SJSA1 (cell line): ENCODE results near the gene CDNF. TPM values are rescaled to one million over a fixed set of nuclear protein-coding genes. Genes with fewer than 3 reads are reported as not detected.

ENCODE experiments used
- DNase-seq, 2 experiments: peaks; one replicate each; pipeline ENCODE4 v3.0.0-alpha.2; 2015 to 2020; ENCODE audit warnings: low spot score in 2 of 2, low read depth in 1 of 2
- H3K27ac ChIP-seq: fragments of 250-450 bp; sonication (Bioruptor Pico); 2 replicates; pipeline ENCODE4 v1.5.1; 2020; ENCODE audit warnings: mild to moderate bottlenecking, moderate library complexity
- H3K27me3 ChIP-seq: fragments of 250-450 bp; sonication (Bioruptor Pico); replicated peaks from 2 replicates; pipeline ENCODE4 v1.5.1; 2020; ENCODE audit warnings: mild to moderate bottlenecking, moderate library complexity
- H3K36me3 ChIP-seq: fragments of 250-450 bp; sonication (Bioruptor Pico); 2 replicates; pipeline ENCODE4 v1.5.1; 2020; ENCODE audit warnings: mild to moderate bottlenecking
- H3K4me1 ChIP-seq: fragments of 250-450 bp; sonication (Bioruptor Pico); replicated peaks from 2 replicates; pipeline ENCODE4 v1.6.1; 2021; ENCODE audit warnings: mild to moderate bottlenecking
- H3K4me3 ChIP-seq: fragments of 250-450 bp; sonication (Bioruptor Pico); 2 replicates; pipeline ENCODE4 v1.5.1; 2020; ENCODE audit warnings: mild to moderate bottlenecking
- H3K9me3 ChIP-seq: fragments of 250-450 bp; sonication (Bioruptor Pico); replicated peaks from 2 replicates; pipeline ENCODE4 v1.5.1; 2020; ENCODE audit warnings: mild to moderate bottlenecking
- total RNA-seq: library from RNA; depleted of rRNA; stranded (reverse); fragments of >200 nt; shearing (Covaris generic); gene quantifications from 2 replicates; pipeline ENCODE4 v1.2.3, GENCODE V29; 2014

CDNF gene
- total RNA-seq, 1 experiment from 2014 or later = 0.29 TPM

GRCh38 chr10:14859043-14859442 lies 21.2 kb upstream of the CDNF start:
- Histone ChIP-seq H3K4me1 (no peaks in the 10 kb centered on the region), H3K27me3 (no peaks in the 10 kb centered on the region), H3K27ac (no peak overlapping the region), H3K9me3 (no peaks in the 10 kb centered on the region), H3K36me3 (peaks cover 57% of the 10 kb centered on the region), H3K4me3 (no peak overlapping the region)
- no peak for DNase-seq

- Histone ChIP-seq H3K4me3 (no peak overlapping the region), H3K4me1 (no peaks in the 10 kb centered on the region), H3K36me3 (peaks cover 56% of the 10 kb centered on the region), H3K27me3 (no peaks in the 10 kb centered on the region), H3K27ac (no peak overlapping the region), H3K9me3 (no peaks in the 10 kb centered on the region)
- no peak for DNase-seq
These were observed 20.6 kb upstream of the CDNF start for GRCh38 chr10:14858338-14858960.

DNA sequence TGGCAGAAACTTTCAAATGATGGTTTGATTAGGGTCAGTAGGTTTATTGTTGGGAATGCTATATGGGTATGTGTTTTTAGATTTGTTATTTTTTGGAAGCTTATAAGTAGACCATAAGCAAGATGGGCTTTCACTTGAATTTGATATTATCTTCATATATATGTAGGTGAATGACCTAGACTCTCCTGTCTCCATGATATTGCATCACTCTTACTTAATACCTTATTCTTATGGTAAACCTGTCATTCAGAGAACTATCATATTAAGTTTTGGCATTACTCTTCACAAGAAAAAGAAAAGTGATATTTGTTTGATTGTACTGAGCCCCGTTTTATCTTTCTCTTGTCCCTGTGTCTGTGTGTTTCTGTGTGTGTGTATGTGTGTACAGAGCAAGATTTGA lies 17.6 kb upstream of the CDNF start:
- Histone ChIP-seq H3K27ac (no peak overlapping the region), H3K36me3 (peaks cover 61% of the 10 kb centered on the region), H3K9me3 (no peaks in the 10 kb centered on the region), H3K27me3 (no peaks in the 10 kb centered on the region), H3K4me1 (no peaks in the 10 kb centered on the region), H3K4me3 (no peak overlapping the region)
- no peak for DNase-seq

GRCh38 chr10:14852236-14852635 lies 14.4 kb upstream of the CDNF start:
- no peaks in the 10 kb centered on the region for H3K9me3 ChIP-seq
- DNase-seq = no peak
- H3K4me1 ChIP-seq = no peaks in the 10 kb centered on the region
- H3K27me3 ChIP-seq = no peaks in the 10 kb centered on the region
- no peak overlapping the region for H3K27ac ChIP-seq
- no peak overlapping the region for H3K4me3 ChIP-seq
- H3K36me3 ChIP-seq = peaks cover 66% of the 10 kb centered on the region

DNA sequence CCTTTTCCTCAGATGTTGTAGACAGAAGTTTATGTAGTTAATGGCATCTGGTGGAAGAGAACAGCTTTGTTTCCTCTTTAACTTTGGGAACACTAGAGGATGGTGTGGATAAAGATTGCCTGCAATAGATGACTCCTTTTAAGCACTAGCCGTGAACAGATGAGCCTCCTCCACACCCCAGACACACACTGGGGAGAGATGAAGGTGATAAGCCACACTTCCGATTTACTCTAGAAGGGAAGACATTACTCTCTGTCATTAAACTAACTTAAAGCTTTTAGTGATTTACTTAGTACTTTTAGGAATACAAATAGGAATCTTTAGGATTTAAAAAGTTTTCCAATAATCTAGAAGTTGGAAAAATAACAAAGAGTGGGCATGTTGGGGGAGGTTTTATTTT lies 7.1 kb upstream of the CDNF start:
- H3K4me3 ChIP-seq = no peak overlapping the region
- no peak for DNase-seq
- H3K27ac ChIP-seq = no peak overlapping the region
- H3K9me3 ChIP-seq = no peaks in the 10 kb centered on the region
- H3K27me3 ChIP-seq = no peaks in the 10 kb centered on the region
- H3K36me3 ChIP-seq = peaks cover 87% of the 10 kb centered on the region
- H3K4me1 ChIP-seq = no peaks in the 10 kb centered on the region

DNA sequence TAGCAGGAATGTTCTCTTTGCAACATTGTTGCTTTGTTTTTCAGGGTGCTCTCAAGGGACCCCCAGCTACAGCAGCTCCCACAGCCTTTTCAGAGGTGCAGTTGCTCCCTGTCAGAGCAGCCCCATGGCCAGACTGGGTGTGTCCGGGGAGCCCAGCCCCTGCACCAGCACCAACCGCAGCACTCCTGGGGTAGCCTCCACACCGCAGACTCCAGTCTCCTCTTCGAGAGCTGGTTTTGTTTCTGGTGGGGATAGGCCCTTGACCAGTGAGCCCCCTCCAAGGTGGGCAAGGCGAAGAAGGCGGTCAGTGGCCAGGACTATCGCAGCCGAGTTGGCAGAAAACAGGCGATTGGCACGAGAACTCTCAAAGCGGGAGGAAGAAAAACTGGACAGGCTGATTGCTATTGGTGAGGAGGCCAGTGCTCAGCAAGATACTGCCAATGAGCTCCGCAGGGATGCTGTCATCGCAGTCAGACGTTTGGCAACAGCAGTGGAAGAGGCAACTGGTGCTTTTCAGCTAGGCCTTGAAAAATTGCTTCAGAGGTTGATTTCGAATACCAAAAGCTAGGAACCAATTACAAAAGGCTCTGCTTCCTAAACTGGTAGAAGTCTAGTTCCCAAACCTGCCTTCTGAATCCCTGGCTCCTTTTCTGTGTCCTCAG lies 5.6 kb upstream of the CDNF start:
- H3K27ac ChIP-seq = no peak overlapping the region
- no peaks in the 10 kb centered on the region for H3K9me3 ChIP-seq
- DNase-seq = no peak
- H3K4me1 ChIP-seq = peaks cover 3% of the 10 kb centered on the region; the same call in 1 of the 2 replicates
- no peaks in the 10 kb centered on the region for H3K27me3 ChIP-seq
- peaks cover 84% of the 10 kb centered on the region for H3K36me3 ChIP-seq
- no peak overlapping the region for H3K4me3 ChIP-seq

- Histone ChIP-seq H3K27ac (no peak overlapping the region), H3K4me1 (peaks cover 10% of the 10 kb centered on the region), H3K4me3 (no peak overlapping the region), H3K36me3 (peaks cover 62% of the 10 kb centered on the region), H3K27me3 (no peaks in the 10 kb centered on the region), H3K9me3 (no peaks in the 10 kb centered on the region)
- no peak for DNase-seq
These were observed 2.3 kb upstream of the CDNF start for GRCh38 chr10:14840178-14840577.

GRCh38 chr10:14839305-14839695 lies 1.5 kb upstream of the CDNF start:
- peak overlapping the region; percentile 93 for H3K27ac ChIP-seq
- H3K4me1 ChIP-seq = peaks cover 10% of the 10 kb centered on the region
- H3K9me3 ChIP-seq = no peaks in the 10 kb centered on the region
- H3K27me3 ChIP-seq = no peaks in the 10 kb centered on the region
- peak overlapping the region; percentile 93 for H3K4me3 ChIP-seq
- DNase-seq = no peak
- peaks cover 53% of the 10 kb centered on the region for H3K36me3 ChIP-seq

DNA sequence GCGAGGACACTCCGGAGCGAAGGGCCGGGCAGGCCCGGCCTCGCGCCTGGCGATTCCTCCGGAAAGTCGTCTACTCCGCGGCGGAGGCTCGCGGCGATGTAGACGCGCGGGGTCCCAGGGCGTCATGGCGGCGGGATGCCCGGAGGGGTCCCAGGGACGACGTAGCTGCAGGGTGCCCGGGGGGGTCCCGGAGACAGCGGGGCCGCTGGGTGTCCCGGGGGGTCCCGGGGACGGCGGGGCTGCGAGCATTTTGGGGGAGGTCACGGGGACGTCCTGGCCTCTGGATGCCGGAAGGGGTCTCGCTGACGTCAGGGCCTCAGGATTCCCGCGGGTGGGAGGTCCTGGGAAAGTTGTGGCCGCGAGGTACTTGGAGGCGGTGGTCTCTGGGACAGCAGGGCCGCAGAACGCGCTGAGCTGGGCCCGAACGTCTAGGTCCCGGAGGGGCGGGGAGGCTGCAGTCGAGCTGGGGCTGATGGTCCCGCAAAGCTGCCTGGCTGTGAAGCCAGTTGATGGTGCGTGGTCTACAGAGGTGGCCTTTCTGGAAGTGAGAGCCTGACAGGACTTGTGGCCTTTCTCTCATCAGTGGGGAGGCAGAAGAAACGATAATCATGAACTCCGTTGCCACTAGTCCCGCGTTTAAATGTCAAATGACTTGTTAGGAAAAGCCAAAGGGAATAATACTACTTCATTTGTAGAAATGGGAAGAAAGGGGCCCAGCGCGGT lies 906 bp upstream of the CDNF start:
- H3K27ac ChIP-seq = peak overlapping the region; percentile 93
- H3K27me3 ChIP-seq = no peaks in the 10 kb centered on the region
- H3K36me3 ChIP-seq = peaks cover 48% of the 10 kb centered on the region
- DNase-seq = peak; percentile 47 to 51
- no peaks in the 10 kb centered on the region for H3K9me3 ChIP-seq
- peak overlapping the region; percentile 93 for H3K4me3 ChIP-seq
- peaks cover 10% of the 10 kb centered on the region for H3K4me1 ChIP-seq

GRCh38 chr10:14837003-14837756 lies 657 bp downstream of the CDNF start:
- Histone ChIP-seq H3K27ac (peak overlapping the region; percentile 66), H3K27me3 (no peaks in the 10 kb centered on the region), H3K4me1 (peaks cover 10% of the 10 kb centered on the region), H3K4me3 (peak overlapping the region; percentile 93), H3K36me3 (peaks cover 32% of the 10 kb centered on the region), H3K9me3 (no peaks in the 10 kb centered on the region)
- DNase-seq = no peak

DNA sequence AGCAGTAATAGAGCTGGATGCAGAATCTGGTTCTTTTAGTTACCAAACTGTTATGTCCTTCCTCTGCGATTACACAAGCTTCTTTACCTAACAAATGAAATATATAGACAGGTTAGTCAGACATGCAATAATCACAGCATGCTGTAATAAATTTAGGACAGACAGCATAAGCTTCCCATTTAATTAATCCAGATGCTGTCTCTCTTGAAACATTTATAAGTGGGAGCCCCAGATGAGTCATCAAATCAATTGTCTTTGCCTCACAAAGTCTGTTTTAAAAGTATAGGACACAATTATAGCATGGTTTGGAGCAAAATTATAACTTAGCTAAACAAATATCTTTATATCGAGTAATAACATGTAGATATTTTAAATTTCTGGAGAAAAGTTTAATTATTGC lies 1.6 kb downstream of the CDNF start:
- DNase-seq = no peak
- no peaks in the 10 kb centered on the region for H3K27me3 ChIP-seq
- peaks cover 10% of the 10 kb centered on the region for H3K4me1 ChIP-seq
- peaks cover 23% of the 10 kb centered on the region for H3K36me3 ChIP-seq
- H3K27ac ChIP-seq = no peak overlapping the region
- H3K9me3 ChIP-seq = no peaks in the 10 kb centered on the region
- no peak overlapping the region for H3K4me3 ChIP-seq

DNA sequence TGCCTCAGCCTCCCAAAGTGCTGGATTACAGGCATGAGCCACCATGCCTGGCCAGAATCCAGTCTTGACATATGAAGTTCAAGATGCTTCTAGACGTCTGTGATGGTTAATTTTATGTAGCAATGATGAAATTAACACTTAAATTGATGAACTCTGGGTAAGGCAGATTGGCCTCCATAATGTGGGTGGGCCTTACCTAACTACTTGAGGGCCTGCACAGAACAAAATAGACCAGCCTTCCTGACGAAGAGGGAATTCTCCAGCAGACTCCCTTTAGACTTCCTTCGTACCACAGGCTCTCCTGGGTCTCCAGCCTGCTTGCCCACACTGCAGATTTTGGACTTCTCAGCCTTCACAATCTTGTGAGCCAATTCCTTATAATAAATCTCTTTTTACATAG lies 4.7 kb downstream of the CDNF start:
- no peak overlapping the region for H3K27ac ChIP-seq
- H3K36me3 ChIP-seq = no peaks in the 10 kb centered on the region
- H3K4me1 ChIP-seq = peaks cover 7% of the 10 kb centered on the region
- H3K9me3 ChIP-seq = no peaks in the 10 kb centered on the region
- H3K27me3 ChIP-seq = no peaks in the 10 kb centered on the region
- no peak overlapping the region for H3K4me3 ChIP-seq
- no peak for DNase-seq

- Histone ChIP-seq H3K27ac (no peak overlapping the region), H3K4me1 (no peaks in the 10 kb centered on the region)
- DNase-seq = no peak
These were observed 11.6 kb downstream of the CDNF start for GRCh38 chr10:14826076-14826829.

More at GRCh38 chr10:14826076-14826829, 11.6 kb downstream of the CDNF start:
- Histone ChIP-seq H3K9me3 (no peaks in the 10 kb centered on the region), H3K36me3 (no peaks in the 10 kb centered on the region), H3K27me3 (no peaks in the 10 kb centered on the region), H3K4me3 (no peak overlapping the region)
